ENCODE measurements around the gene IQSEC3.

GRCh38 chr12:223841-224240, 157.3 kb downstream of the IQSEC3 start:
- TF ChIP-seq CTCF (IDR thresholded peaks at IDR 0.05) = no peak
- no peak for TF ChIP-seq ZMAT4 (CRISPR knock-in tag; IDR thresholded peaks at IDR 0.05)
- no peak for TF ChIP-seq NR2C2 (CRISPR knock-in tag; IDR thresholded peaks at IDR 0.05)
- no peak for TF ChIP-seq MYBL2 (CRISPR knock-in tag; IDR thresholded peaks at IDR 0.05)
- TF ChIP-seq, protein P1, sequence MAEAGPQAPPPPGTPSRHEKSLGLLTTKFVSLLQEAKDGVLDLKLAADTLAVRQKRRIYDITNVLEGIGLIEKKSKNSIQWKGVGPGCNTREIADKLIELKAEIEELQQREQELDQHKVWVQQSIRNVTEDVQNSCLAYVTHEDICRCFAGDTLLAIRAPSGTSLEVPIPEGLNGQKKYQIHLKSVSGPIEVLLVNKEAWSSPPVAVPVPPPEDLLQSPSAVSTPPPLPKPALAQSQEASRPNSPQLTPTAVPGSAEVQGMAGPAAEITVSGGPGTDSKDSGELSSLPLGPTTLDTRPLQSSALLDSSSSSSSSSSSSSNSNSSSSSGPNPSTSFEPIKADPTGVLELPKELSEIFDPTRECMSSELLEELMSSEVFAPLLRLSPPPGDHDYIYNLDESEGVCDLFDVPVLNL (CRISPR knock-in tag; IDR thresholded peaks at IDR 0.05; ENCODE audit: borderline replicate concordance, low read depth) = no peak
- TF ChIP-seq, protein P2, sequence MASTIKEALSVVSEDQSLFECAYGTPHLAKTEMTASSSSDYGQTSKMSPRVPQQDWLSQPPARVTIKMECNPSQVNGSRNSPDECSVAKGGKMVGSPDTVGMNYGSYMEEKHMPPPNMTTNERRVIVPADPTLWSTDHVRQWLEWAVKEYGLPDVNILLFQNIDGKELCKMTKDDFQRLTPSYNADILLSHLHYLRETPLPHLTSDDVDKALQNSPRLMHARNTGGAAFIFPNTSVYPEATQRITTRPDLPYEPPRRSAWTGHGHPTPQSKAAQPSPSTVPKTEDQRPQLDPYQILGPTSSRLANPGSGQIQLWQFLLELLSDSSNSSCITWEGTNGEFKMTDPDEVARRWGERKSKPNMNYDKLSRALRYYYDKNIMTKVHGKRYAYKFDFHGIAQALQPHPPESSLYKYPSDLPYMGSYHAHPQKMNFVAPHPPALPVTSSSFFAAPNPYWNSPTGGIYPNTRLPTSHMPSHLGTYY (CRISPR knock-in tag; IDR thresholded peaks at IDR 0.05) = no peak
- no peak for TF ChIP-seq ATF1 (CRISPR knock-in tag; IDR thresholded peaks at IDR 0.05)
- TF ChIP-seq, protein P3, sequence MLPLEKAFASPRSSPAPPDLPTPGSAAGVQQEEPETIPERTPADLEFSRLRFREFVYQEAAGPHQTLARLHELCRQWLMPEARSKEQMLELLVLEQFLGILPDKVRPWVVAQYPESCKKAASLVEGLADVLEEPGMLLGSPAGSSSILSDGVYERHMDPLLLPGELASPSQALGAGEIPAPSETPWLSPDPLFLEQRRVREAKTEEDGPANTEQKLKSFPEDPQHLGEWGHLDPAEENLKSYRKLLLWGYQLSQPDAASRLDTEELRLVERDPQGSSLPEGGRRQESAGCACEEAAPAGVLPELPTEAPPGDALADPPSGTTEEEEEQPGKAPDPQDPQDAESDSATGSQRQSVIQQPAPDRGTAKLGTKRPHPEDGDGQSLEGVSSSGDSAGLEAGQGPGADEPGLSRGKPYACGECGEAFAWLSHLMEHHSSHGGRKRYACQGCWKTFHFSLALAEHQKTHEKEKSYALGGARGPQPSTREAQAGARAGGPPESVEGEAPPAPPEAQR (CRISPR knock-in tag; IDR thresholded peaks at IDR 0.05) = no peak
- no peak for TF ChIP-seq FOXP1 (CRISPR knock-in tag; IDR thresholded peaks at IDR 0.05; ENCODE audit: borderline replicate concordance)
- TF ChIP-seq SP1 (CRISPR knock-in tag; conservative IDR thresholded peaks at IDR 0.05) = no peak
